ENCODE measurements around the gene STC2.

DNA sequence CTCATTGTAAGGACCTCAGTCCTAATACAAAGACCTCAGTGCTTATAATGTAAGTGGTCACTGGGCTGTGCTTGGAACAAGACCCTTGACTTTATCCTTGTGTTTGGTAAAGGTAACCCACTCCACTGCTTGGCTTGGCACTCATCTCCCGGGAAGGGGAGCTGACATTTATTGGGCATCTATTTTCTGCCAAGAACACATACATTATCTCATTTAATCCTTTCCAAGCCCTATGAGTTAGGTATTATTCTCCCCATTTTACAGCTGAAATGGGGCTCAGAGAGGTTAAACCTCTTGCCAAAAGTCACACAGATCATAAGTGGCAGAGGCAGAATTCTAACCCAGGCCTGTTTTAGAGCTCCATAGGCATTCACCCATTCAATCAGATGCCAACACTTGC lies 32.4 kb downstream of the STC2 start:
- TF ChIP-seq, protein P1, sequence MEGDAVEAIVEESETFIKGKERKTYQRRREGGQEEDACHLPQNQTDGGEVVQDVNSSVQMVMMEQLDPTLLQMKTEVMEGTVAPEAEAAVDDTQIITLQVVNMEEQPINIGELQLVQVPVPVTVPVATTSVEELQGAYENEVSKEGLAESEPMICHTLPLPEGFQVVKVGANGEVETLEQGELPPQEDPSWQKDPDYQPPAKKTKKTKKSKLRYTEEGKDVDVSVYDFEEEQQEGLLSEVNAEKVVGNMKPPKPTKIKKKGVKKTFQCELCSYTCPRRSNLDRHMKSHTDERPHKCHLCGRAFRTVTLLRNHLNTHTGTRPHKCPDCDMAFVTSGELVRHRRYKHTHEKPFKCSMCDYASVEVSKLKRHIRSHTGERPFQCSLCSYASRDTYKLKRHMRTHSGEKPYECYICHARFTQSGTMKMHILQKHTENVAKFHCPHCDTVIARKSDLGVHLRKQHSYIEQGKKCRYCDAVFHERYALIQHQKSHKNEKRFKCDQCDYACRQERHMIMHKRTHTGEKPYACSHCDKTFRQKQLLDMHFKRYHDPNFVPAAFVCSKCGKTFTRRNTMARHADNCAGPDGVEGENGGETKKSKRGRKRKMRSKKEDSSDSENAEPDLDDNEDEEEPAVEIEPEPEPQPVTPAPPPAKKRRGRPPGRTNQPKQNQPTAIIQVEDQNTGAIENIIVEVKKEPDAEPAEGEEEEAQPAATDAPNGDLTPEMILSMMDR (conservative IDR thresholded peaks at IDR 0.05; ENCODE audit: low read length), result no peak
- TF ChIP-seq EZH2phosphoT487 (IDR thresholded peaks at IDR 0.05; ENCODE audit: borderline replicate concordance, low read depth, low read length), result no peak
